ENCODE results near the gene INHA.

GRCh38 chr2:219526320-219527075, 45.6 kb upstream of the INHA start:
- no peak for TF ChIP-seq CTCF (IDR thresholded peaks at IDR 0.05)
- TF ChIP-seq POLR2AphosphoS5 (IDR thresholded peaks at IDR 0.05), result no peak
- no peak for TF ChIP-seq EP300 (IDR thresholded peaks at IDR 0.05)
